A549 (cell line): ENCODE data around the gene GRM7. TPM values are rescaled to one million over a fixed set of nuclear protein-coding genes. Genes with fewer than 3 reads are reported as not detected.

Source experiments
- ATAC-seq, 2 experiments: fragments of 200-7000 bp in 1 of 2; fragments of >200 bp in 1 of 2; cut with Nextera tagmentation in 1 of 2; cut with Tn5 transposase in 1 of 2; 3 replicates each; pipeline versions ENCODE4 v1.8.0 to v1.9.1; 2018 to 2020; ENCODE audit warnings: mild to moderate bottlenecking in 1 of 2, moderate library complexity in 1 of 2
- CTCF ChIA-PET: fragments of 300-600 bp; sonication (Branson Sonifier 250); formaldehyde crosslinking; extraction: SDS; loops from one replicate; lab custom pipeline; 2021; ENCODE audit warnings: antibody characterized with exemption, inconsistent platforms; lab: Yijun Ruan, JAX
- POLR2A ChIA-PET: fragments of 350-600 bp; formaldehyde crosslinking; extraction: SDS; loops from one replicate; lab custom pipeline; 2021; ENCODE audit warnings: antibody characterized with exemption, inconsistent platforms; lab: Yijun Ruan, JAX
- DNase-seq, 2 experiments: peaks; one replicate each; pipeline versions ENCODE4 v3.0.0 to v3.0.0-alpha.2; 2011 to 2016; ENCODE audit warnings: low read depth in 1 of 2, low spot score in 1 of 2
- FAIRE-seq: peaks from 2 replicates; lab custom pipeline; 2011; peaks lifted over from hg19 to GRCh38; lab: Jason Lieb, UNC
- H3K27ac ChIP-seq, 2 experiments: fragments of >200 bp; sonication (Bioruptor Twin); formaldehyde crosslinking; 3 replicates each; pipeline ENCODE4 v1.5.1; 2016 to 2017
- H3K4me1 ChIP-seq: fragments of >200 bp; sonication (Bioruptor Twin); formaldehyde crosslinking; 3 replicates; pipeline ENCODE4 v1.6.1; 2016
- H3K4me2 ChIP-seq: fragments of >200 bp; sonication (Bioruptor Twin); formaldehyde crosslinking; 3 replicates; pipeline ENCODE4 v1.6.1; 2016
- H3K4me3 ChIP-seq: fragments of >200 bp; sonication (Bioruptor Twin); formaldehyde crosslinking; 3 replicates; pipeline ENCODE4 v1.5.1; 2016
- H3K9me3 ChIP-seq: fragments of >200 bp; sonication (Bioruptor Twin); formaldehyde crosslinking; 3 replicates; pipeline ENCODE4 v1.6.1; 2016
- CBX2 ChIP-seq: fragments of 200-600 bp; sonication (generic); IDR thresholded peaks from 2 replicates; pipeline ENCODE4 v1.6.1; 2016; ENCODE audit warnings: low read depth, mild to moderate bottlenecking, borderline replicate concordance
- EHF ChIP-seq: fragments of 250-450 bp; sonication (Bioruptor Pico); IDR thresholded peaks from 2 replicates; pipeline ENCODE4 v1.5.0; 2020; ENCODE audit warnings: mild to moderate bottlenecking
- FOSB ChIP-seq: fragments of 250-450 bp; sonication (Bioruptor Pico); IDR thresholded peaks from 2 replicates; pipeline ENCODE4 v1.5.0; 2020; ENCODE audit warnings: mild to moderate bottlenecking, moderate library complexity
- FOSL2 ChIP-seq, 2 experiments: fragments of 450-650 bp in 1 of 2; fragments of >200 bp in 1 of 2; sonication (Bioruptor Twin) in 1 of 2; formaldehyde crosslinking; IDR thresholded peaks; 2 replicates each; pipeline versions ENCODE4 v1.5.0 to v1.6.1; 2016 to 2020; ENCODE audit warnings: mild to moderate bottlenecking in 1 of 2, moderate library complexity in 1 of 2
- FOXS1 ChIP-seq: fragments of 250-450 bp; sonication (Bioruptor Pico); IDR thresholded peaks from 2 replicates; pipeline ENCODE4 v1.5.0; 2020; ENCODE audit warnings: mild to moderate bottlenecking, moderate library complexity
- HEYL ChIP-seq: fragments of 250-450 bp; sonication (Bioruptor Pico); IDR thresholded peaks from 2 replicates; pipeline ENCODE4 v1.8.0; 2021; ENCODE audit warnings: mild to moderate bottlenecking, moderate library complexity
- JUN ChIP-seq, 2 experiments: fragments of >200 bp; sonication (Bioruptor Twin); formaldehyde crosslinking; IDR thresholded peaks; 2 replicates in 1 of 2; 3 replicates in 1 of 2; pipeline ENCODE4 v1.6.1; 2016 to 2017
- KDM1A ChIP-seq: fragments of 200-600 bp; sonication (generic); IDR thresholded peaks from 2 replicates; pipeline ENCODE4 v1.6.1; 2016; ENCODE audit warnings: low read depth, mild to moderate bottlenecking
- MAFK ChIP-seq: fragments of 450-650 bp; IDR thresholded peaks from 2 replicates; pipeline ENCODE4 v1.6.1; 2014; ENCODE audit not compliant: partially characterized antibody
- MAZ ChIP-seq: fragments of 150-350 bp; IDR thresholded peaks from 2 replicates; pipeline ENCODE4 v1.6.1; 2014; ENCODE audit warnings: antibody characterized with exemption, low read depth, low read length, borderline replicate concordance
- NR3C1 ChIP-seq: fragments of >200 bp; sonication (Bioruptor Twin); formaldehyde crosslinking; IDR thresholded peaks from 3 replicates; pipeline ENCODE4 v1.6.1; 2017
- SMC3 ChIP-seq: fragments of >200 bp; sonication (Bioruptor Twin); formaldehyde crosslinking; IDR thresholded peaks from 3 replicates; pipeline ENCODE4 v1.6.1; 2018; ENCODE audit warnings: inconsistent platforms
- SREBF2 ChIP-seq: fragments of 450-650 bp; IDR thresholded peaks from 2 replicates; pipeline ENCODE4 v1.6.1; 2014; ENCODE audit warnings: mild to moderate bottlenecking, moderate library complexity
- ZNF302 ChIP-seq: fragments of 250-450 bp; sonication (Bioruptor Pico); IDR thresholded peaks from 2 replicates; pipeline ENCODE4 v1.9.0; 2021; ENCODE audit warnings: inconsistent platforms, mild to moderate bottlenecking, moderate library complexity
- WGBS: methylation state at CpG from one replicate; pipeline ENCODE4 v1.1.6; 2017; ENCODE audit errors: missing lambda C conversion rate; 5-methylcytosine and 5-hydroxymethylcytosine counted together
- polyA plus RNA-seq, 4 experiments: library from polyadenylated mRNA; depleted of rRNA in 3 of 4; stranded (reverse); fragments of >200 nt; fragmentation: RNase III in 1 of 4; extraction: RNeasy Plus Mini Kit Qiagen cat#74134 plus additional on column Dnase treatment in 1 of 4; gene quantifications; 2 replicates in 3 of 4; 3 replicates in 1 of 4; pipeline ENCODE4 v1.2.3, GENCODE V29; 2011 to 2017
- TF ChIP-seq, protein P1 (sequence below): fragments of 250-450 bp; sonication (Bioruptor Pico); IDR thresholded peaks from 2 replicates; pipeline ENCODE4 v1.5.0; 2020; ENCODE audit warnings: low read depth, mild to moderate bottlenecking, moderate library complexity
- TF ChIP-seq, protein P2 (sequence below): fragments of 150-350 bp; IDR thresholded peaks from 2 replicates; pipeline ENCODE4 v1.6.1; 2014; ENCODE audit warnings: low read depth, mild to moderate bottlenecking, low read length
- TF ChIP-seq, protein P3 (sequence below): fragments of 250-450 bp; sonication (Bioruptor Pico); IDR thresholded peaks from 2 replicates; pipeline ENCODE4 v1.5.0; 2021; ENCODE audit warnings: mild to moderate bottlenecking, moderate library complexity, borderline replicate concordance
- TF ChIP-seq, protein P4 (sequence below): fragments of >200 bp; sonication (Bioruptor Twin); formaldehyde crosslinking; IDR thresholded peaks from 3 replicates; pipeline ENCODE4 v1.6.1; 2016

Gene GRM7
- polyA plus RNA-seq, 2 of the 4 experiments (the other 2 are of a cell fraction): not detected

DNA sequence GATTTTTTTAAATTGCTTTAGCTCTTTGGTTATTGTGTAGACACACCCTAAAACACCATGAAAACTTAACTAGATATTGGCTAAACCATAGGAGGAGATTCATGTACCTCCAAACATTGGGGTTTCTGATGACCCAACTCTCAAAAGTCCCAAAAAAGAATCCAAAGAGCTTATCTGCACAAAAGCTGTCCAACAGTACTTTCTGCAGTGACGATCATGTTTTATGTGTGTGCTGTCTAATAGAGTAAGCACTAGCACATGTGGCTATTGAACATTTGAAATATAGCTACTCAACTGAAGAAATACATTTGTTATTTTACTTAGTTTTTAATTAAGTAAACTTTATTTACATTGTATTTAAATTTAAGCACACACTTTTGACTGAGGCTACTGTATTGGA is 822.5 kb downstream of the GRM7 start:
- no peak for FAIRE-seq
- no peak for ATAC-seq
- Histone ChIP-seq H3K4me1 (no peaks in the 10 kb centered on the region), H3K4me2 (no peak overlapping the region), H3K27ac (no peak overlapping the region), H3K4me3 (no peak overlapping the region), H3K9me3 (no peaks in the 10 kb centered on the region)
- ChIA-PET POLR2A (no interaction called here), CTCF (no interaction called here)
- 0% methylated on average over 1 of the region's 1 CpG for WGBS
- DNase-seq: no peak
- TF ChIP-seq MAFK: no peak
- TF ChIP-seq, protein P1, sequence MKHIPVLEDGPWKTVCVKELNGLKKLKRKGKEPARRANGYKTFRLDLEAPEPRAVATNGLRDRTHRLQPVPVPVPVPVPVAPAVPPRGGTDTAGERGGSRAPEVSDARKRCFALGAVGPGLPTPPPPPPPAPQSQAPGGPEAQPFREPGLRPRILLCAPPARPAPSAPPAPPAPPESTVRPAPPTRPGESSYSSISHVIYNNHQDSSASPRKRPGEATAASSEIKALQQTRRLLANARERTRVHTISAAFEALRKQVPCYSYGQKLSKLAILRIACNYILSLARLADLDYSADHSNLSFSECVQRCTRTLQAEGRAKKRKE (CRISPR knock-in tag): no peak
- no peak for TF ChIP-seq CBX2

DNA sequence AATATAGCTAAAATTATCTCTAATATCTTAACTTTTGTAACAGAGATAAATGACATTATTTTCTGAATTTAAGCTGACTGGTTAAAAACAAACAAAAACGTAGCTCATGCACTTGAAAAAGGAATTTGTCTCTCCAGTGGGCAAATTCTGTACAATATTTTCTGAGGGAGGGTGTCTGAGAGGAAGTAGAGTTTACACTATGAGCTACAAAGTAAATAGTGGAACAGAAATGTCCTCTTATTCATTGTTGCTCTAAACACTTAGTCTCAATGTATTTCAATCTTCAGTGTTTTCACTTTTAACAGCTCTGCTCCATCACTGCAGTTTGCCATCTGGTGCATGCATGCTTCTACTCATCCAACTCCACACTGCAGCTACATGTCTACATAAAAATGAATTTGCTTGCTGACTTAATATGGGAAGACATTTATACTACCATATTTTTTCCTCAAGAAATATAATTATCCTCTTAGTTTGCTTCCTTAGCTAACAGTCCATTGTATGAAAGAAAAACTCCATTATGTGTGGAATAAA is 823.3 kb downstream of the GRM7 start:
- TF ChIP-seq, protein P2, sequence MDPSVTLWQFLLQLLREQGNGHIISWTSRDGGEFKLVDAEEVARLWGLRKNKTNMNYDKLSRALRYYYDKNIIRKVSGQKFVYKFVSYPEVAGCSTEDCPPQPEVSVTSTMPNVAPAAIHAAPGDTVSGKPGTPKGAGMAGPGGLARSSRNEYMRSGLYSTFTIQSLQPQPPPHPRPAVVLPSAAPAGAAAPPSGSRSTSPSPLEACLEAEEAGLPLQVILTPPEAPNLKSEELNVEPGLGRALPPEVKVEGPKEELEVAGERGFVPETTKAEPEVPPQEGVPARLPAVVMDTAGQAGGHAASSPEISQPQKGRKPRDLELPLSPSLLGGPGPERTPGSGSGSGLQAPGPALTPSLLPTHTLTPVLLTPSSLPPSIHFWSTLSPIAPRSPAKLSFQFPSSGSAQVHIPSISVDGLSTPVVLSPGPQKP: no peak
- TF ChIP-seq SREBF2 (no peak), NR3C1 (no peak), FOXS1 (CRISPR knock-in tag) (no peak), MAFK (no peak), EHF (CRISPR knock-in tag) (no peak)
- TF ChIP-seq, protein P3, sequence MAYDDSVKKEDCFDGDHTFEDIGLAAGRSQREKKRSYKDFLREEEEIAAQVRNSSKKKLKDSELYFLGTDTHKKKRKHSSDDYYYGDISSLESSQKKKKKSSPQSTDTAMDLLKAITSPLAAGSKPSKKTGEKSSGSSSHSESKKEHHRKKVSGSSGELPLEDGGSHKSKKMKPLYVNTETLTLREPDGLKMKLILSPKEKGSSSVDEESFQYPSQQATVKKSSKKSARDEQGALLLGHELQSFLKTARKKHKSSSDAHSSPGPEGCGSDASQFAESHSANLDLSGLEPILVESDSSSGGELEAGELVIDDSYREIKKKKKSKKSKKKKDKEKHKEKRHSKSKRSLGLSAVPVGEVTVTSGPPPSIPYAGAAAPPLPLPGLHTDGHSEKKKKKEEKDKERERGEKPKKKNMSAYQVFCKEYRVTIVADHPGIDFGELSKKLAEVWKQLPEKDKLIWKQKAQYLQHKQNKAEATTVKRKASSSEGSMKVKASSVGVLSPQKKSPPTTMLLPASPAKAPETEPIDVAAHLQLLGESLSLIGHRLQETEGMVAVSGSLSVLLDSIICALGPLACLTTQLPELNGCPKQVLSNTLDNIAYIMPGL (CRISPR knock-in tag): no peak
- ATAC-seq (no peak), FAIRE-seq (no peak), DNase-seq (no peak)
- no peaks in the 10 kb centered on the region for H3K4me1 ChIP-seq
- no peak overlapping the region for H3K27ac ChIP-seq
- WGBS: 2% methylated on average over 1 of the region's 1 CpG
- POLR2A ChIA-PET: no interaction called here
- H3K4me2 ChIP-seq: no peak overlapping the region
- H3K4me3 ChIP-seq: no peak overlapping the region
- CTCF ChIA-PET: no interaction called here
- H3K9me3 ChIP-seq: no peaks in the 10 kb centered on the region

DNA sequence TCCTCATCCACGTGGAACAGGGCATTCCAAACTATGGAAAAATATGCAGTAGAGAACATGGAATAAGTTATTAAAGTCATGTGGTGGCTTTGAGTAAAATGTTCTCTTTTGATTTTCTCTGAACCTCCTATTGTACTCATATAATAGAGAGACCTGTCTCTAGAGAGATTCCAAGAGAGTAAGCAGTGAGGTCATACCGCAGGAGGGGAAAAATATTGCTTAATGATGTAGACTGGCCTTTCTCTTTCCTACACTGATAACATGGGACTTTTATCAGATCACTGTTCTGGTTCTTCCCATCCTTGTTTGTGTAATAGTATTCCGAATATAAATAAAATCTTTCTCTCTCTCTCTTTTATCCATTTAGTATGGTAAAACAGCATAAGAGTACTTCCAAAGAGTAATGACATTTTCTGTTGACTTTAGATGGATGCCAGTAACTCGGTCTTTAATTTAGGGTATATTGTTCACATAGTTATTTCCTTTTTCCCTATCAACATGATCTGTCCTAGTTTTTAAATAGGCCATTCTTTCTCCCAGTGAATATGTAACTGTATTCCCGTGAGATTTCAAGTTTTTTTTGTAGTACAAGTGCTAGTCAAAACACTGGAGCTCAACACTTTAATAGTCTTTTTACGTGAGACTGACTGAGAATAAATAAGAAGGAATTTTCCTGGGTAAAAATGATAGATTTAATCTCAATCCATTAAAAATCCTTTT is 826.7 kb downstream of the GRM7 start:
- no peak for ATAC-seq
- WGBS: 10% methylated on average over 6 of the region's 6 CpGs
- no peaks in the 10 kb centered on the region for H3K9me3 ChIP-seq
- FAIRE-seq: no peak
- TF ChIP-seq, protein P3 (CRISPR knock-in tag): no peak
- TF ChIP-seq SMC3: no peak
- no peak for TF ChIP-seq FOSB (CRISPR knock-in tag)
- TF ChIP-seq JUN (IDR thresholded peaks at IDR 0.05): no peak
- TF ChIP-seq, protein P4, sequence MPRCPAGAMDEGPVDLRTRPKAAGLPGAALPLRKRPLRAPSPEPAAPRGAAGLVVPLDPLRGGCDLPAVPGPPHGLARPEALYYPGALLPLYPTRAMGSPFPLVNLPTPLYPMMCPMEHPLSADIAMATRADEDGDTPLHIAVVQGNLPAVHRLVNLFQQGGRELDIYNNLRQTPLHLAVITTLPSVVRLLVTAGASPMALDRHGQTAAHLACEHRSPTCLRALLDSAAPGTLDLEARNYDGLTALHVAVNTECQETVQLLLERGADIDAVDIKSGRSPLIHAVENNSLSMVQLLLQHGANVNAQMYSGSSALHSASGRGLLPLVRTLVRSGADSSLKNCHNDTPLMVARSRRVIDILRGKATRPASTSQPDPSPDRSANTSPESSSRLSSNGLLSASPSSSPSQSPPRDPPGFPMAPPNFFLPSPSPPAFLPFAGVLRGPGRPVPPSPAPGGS: no peak
- no peak for TF ChIP-seq KDM1A
- TF ChIP-seq, protein P2: no peak
- TF ChIP-seq FOSL2 (IDR thresholded peaks at IDR 0.05): no peak
- no peak for TF ChIP-seq FOSL2 (CRISPR knock-in tag; IDR thresholded peaks at IDR 0.05)
- no peak for TF ChIP-seq MAZ
- no peak for TF ChIP-seq EHF (CRISPR knock-in tag)
- no peak for TF ChIP-seq HEYL (CRISPR knock-in tag)
- no peak for TF ChIP-seq MAFK
- no peak for TF ChIP-seq ZNF302 (CRISPR knock-in tag)
- H3K4me3 ChIP-seq: no peak overlapping the region
- POLR2A ChIA-PET: no interaction called here
- no peak overlapping the region for H3K27ac ChIP-seq
- no peak overlapping the region for H3K4me2 ChIP-seq
- DNase-seq: no peak
- H3K4me1 ChIP-seq: no peaks in the 10 kb centered on the region
- CTCF ChIA-PET: no interaction called here
